GM23338 (cell line): ENCODE measurements around the gene SLC7A10. TPM values are rescaled to one million over a fixed set of nuclear protein-coding genes. Genes with fewer than 3 reads are reported as not detected.

Source experiments
- ATAC-seq: fragments of 200-7000 bp; cut with Tn5 transposase; 3 replicates; pipeline ENCODE4 v1.9.1; 2020
- DNase-seq: peaks from one replicate; pipeline ENCODE4 v3.0.0-alpha.2; 2015; ENCODE audit warnings: low spot score
- H2AFZ ChIP-seq: fragments of 200-600 bp; sonication (generic); 2 replicates; pipeline ENCODE4 v1.8.0; 2016; ENCODE audit warnings: antibody characterized with exemption, mild to moderate bottlenecking, moderate library complexity
- H3F3A ChIP-seq: fragments of 200-600 bp; sonication (generic); replicated peaks from 2 replicates; pipeline ENCODE4 v1.8.0; 2017; ENCODE audit warnings: antibody characterized with exemption, mixed run types, low read depth
- H3K27ac ChIP-seq: fragments of 200-600 bp; sonication (generic); 2 replicates; pipeline ENCODE4 v1.6.1; 2016; ENCODE audit warnings: low read depth
- H3K27me3 ChIP-seq: fragments of 200-600 bp; sonication (generic); 2 replicates; pipeline ENCODE4 v1.8.0; 2016; ENCODE audit warnings: mild to moderate bottlenecking, mixed run types, moderate library complexity; ENCODE audit not compliant: insufficient read depth
- H3K36me3 ChIP-seq: fragments of 200-600 bp; sonication (generic); 2 replicates; pipeline ENCODE4 v1.8.0; 2016; ENCODE audit warnings: mild to moderate bottlenecking; ENCODE audit not compliant: insufficient read depth
- H3K4me1 ChIP-seq: fragments of 200-600 bp; sonication (generic); 2 replicates; pipeline ENCODE4 v1.8.0; 2016; ENCODE audit warnings: mild to moderate bottlenecking, moderate library complexity; ENCODE audit not compliant: insufficient read depth
- H3K4me2 ChIP-seq: fragments of 200-600 bp; sonication (generic); 2 replicates; pipeline ENCODE4 v1.7.1; 2017; ENCODE audit warnings: mixed run types
- H3K4me3 ChIP-seq: fragments of 200-600 bp; sonication (generic); 2 replicates; pipeline ENCODE4 v1.6.1; 2016; ENCODE audit warnings: mixed run types
- H3K79me2 ChIP-seq: fragments of 200-600 bp; sonication (generic); replicated peaks from 2 replicates; pipeline ENCODE4 v1.8.0; 2017; ENCODE audit warnings: mild to moderate bottlenecking; ENCODE audit not compliant: insufficient read depth
- H3K9me2 ChIP-seq: fragments of 200-600 bp; sonication (generic); 2 replicates; pipeline ENCODE4 v1.8.0; 2017; ENCODE audit not compliant: insufficient read depth
- H4K20me1 ChIP-seq: fragments of 200-600 bp; sonication (generic); replicated peaks from 2 replicates; pipeline ENCODE4 v1.8.0; 2017; ENCODE audit warnings: mild to moderate bottlenecking; ENCODE audit not compliant: insufficient read depth
- H3K27ac Mint-ChIP-seq: 2 replicates; pipeline ENCODE4 v1.8.0; 2020; ENCODE audit warnings: inconsistent platforms, mild to moderate bottlenecking, moderate library complexity, mixed read lengths
- H3K27me3 Mint-ChIP-seq: 3 replicates; pipeline ENCODE4 v1.8.0; 2022; ENCODE audit warnings: low read depth, mild to moderate bottlenecking, moderate library complexity, mixed read lengths, inconsistent platforms; ENCODE audit not compliant: insufficient read depth, poor library complexity
- H3K36me3 Mint-ChIP-seq: 3 replicates; pipeline ENCODE4 v1.8.0; 2021; ENCODE audit warnings: low read depth, mild to moderate bottlenecking, inconsistent platforms, moderate library complexity, mixed read lengths
- H3K4me1 Mint-ChIP-seq: 3 replicates; pipeline ENCODE4 v1.8.0; 2020; ENCODE audit warnings: mild to moderate bottlenecking, inconsistent platforms, mixed read lengths
- H3K4me3 Mint-ChIP-seq: 3 replicates; pipeline ENCODE4 v1.8.0; 2021; ENCODE audit warnings: moderate library complexity, mild to moderate bottlenecking, inconsistent platforms, mixed read lengths
- H3K9me3 Mint-ChIP-seq: 3 replicates; pipeline ENCODE4 v1.8.0; 2020; ENCODE audit warnings: moderate library complexity, mild to moderate bottlenecking, inconsistent platforms, mixed read lengths
- CREB1 ChIP-seq: fragments of 250-450 bp; sonication (Bioruptor Pico); IDR thresholded peaks from 2 replicates; pipeline ENCODE4 v1.5.0; 2020; ENCODE audit warnings: low read depth, mild to moderate bottlenecking, moderate library complexity
- CTCF ChIP-seq, 2 experiments: fragments of 200-600 bp in 1 of 2; sonication (generic) in 1 of 2; conservative IDR thresholded peaks; 2 replicates each; pipeline versions ENCODE4 v1.5.1 to v1.6.1; 2016 to 2017; ENCODE audit warnings: antibody characterized with exemption in 2 of 2, low read depth in 2 of 2, mild to moderate bottlenecking in 2 of 2, moderate library complexity in 1 of 2
- ETS1 ChIP-seq: IDR thresholded peaks from 2 replicates; pipeline ENCODE4 v1.6.1; 2016; ENCODE audit warnings: antibody characterized with exemption
- EZH2 ChIP-seq: fragments of 200-600 bp; sonication (generic); IDR thresholded peaks from one replicate; pipeline ENCODE4 v1.8.0; 2017; ENCODE audit warnings: antibody characterized with exemption, mild to moderate bottlenecking, low read depth; ENCODE audit not compliant: unreplicated experiment
- EZH2phosphoT487 ChIP-seq: fragments of 200-600 bp; sonication (generic); IDR thresholded peaks from one replicate; pipeline ENCODE4 v1.8.1; 2018; ENCODE audit warnings: antibody characterized with exemption; ENCODE audit not compliant: unreplicated experiment
- JUNB ChIP-seq: IDR thresholded peaks from one replicate; pipeline ENCODE4 v1.6.1; 2016; ENCODE audit warnings: antibody characterized with exemption; ENCODE audit not compliant: unreplicated experiment
- NANOG ChIP-seq: IDR thresholded peaks from 2 replicates; pipeline ENCODE4 v1.6.1; 2016; ENCODE audit warnings: antibody characterized with exemption, borderline replicate concordance
- POLR2AphosphoS5 ChIP-seq: IDR thresholded peaks from 2 replicates; pipeline ENCODE4 v1.6.1; 2016; ENCODE audit warnings: antibody characterized with exemption, low read depth
- REST ChIP-seq: IDR thresholded peaks from one replicate; pipeline ENCODE4 v1.6.1; 2018; ENCODE audit warnings: antibody characterized with exemption; ENCODE audit not compliant: unreplicated experiment
- STAT1 ChIP-seq: IDR thresholded peaks from one replicate; pipeline ENCODE4 v1.6.1; 2016; ENCODE audit warnings: antibody characterized with exemption; ENCODE audit not compliant: unreplicated experiment
- ZNF462 ChIP-seq: fragments of 250-450 bp; sonication (Bioruptor Pico); IDR thresholded peaks from 2 replicates; pipeline ENCODE4 v1.5.0; 2020; ENCODE audit warnings: mild to moderate bottlenecking, moderate library complexity
- polyA plus RNA-seq: library from polyadenylated mRNA; unstranded; fragments of >200 nt; fragmentation: Nextera tagmentation; extraction: Ambion mirVana; gene quantifications from 2 replicates; pipeline ENCODE4 v1.2.1, GENCODE V29; 2016
- total RNA-seq: library from RNA; depleted of rRNA; stranded (reverse); fragments of >200 nt; shearing (Covaris generic); gene quantifications from 2 replicates; pipeline ENCODE4 v1.2.3, GENCODE V29; 2014

SLC7A10 gene
- total and polyA plus RNA-seq, 2 experiments from 2014 or later = 3.3 to 6.3 TPM

GRCh38 chr19:33203529-33203928, 22.1 kb downstream of the SLC7A10 start:
- H3K79me2 ChIP-seq = no peaks in the 10 kb centered on the region
- peaks cover 7% of the 10 kb centered on the region for H3K36me3 Mint-ChIP-seq
- peaks cover 4% of the 10 kb centered on the region; the same call in 1 of the 2 replicates for H4K20me1 ChIP-seq
- H2AFZ ChIP-seq = no peak overlapping the region
- no peaks in the 10 kb centered on the region for H3K27me3 ChIP-seq
- no peak overlapping the region for H3K4me3 ChIP-seq
- no peak overlapping the region for H3K4me3 Mint-ChIP-seq
- no peak for ATAC-seq
- H3K9me3 Mint-ChIP-seq = no peaks in the 10 kb centered on the region
- TF ChIP-seq EZH2 (no peak), CREB1 (CRISPR knock-in tag) (no peak), ETS1 (no peak), ZNF462 (no peak), STAT1 (no peak), NANOG (no peak), CTCF (conservative IDR thresholded peaks at IDR 0.05; ENCODE audit: low read depth in 2 of 2) (no peak), JUNB (no peak), EZH2phosphoT487 (no peak), REST (no peak), POLR2AphosphoS5 (no peak)
- peaks cover 6% of the 10 kb centered on the region for H3K27me3 Mint-ChIP-seq
- H3K4me1 Mint-ChIP-seq = no peaks in the 10 kb centered on the region
- DNase-seq = no peak
- H3K27ac ChIP-seq = no peak overlapping the region
- no peak overlapping the region for H3K4me2 ChIP-seq
- H3K9me2 ChIP-seq = no peaks in the 10 kb centered on the region
- no peaks in the 10 kb centered on the region for H3K4me1 ChIP-seq
- no peaks in the 10 kb centered on the region for H3F3A ChIP-seq
- no peak overlapping the region for H3K27ac Mint-ChIP-seq
- no peaks in the 10 kb centered on the region for H3K36me3 ChIP-seq
